GM19328 (cell line): ENCODE results near the gene CD28.
"Not testable (repeated sequence)": the region's sequence is repeated elsewhere in the genome, so short reads cannot be mapped to it uniquely, and the experiment has no call there.

ENCODE experiments used
- ATAC-seq: cut with Tn5 transposase; IDR thresholded peaks from one replicate; pipeline ENCODE4 v1.9.1; 2021; ENCODE audit warnings: mild to moderate bottlenecking, moderate library complexity; ENCODE audit not compliant: unreplicated experiment

CD28 gene

DNA sequence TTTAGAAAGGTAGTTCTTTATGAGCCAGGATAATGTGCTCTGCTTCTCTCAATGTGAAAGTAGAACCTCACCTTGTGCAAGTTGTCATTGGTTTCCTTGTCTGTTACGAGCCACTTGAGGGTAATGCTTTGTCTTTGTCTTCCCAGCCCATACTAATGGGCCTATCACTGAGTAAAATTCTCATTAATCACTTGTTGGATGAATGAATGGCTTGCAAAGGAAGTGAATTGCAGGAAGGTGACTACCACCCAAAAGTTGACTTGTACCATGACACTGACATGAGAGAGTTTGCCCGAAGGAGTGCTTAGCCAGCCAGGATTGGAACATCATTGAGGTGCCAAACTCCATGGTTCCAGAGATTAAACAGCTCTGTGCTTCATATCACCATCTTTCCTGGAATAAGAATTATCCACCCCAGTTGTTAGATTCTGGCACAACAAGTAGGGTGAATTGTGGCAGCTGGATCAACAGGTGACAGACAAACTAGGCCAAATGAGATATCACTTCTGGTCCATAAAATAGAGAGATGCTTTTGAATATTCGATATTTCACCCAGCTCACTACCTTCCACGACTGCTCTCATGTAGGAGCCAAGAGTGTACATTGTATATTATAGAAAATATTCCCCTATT is 20.5 kb upstream of the CD28 start:
- no peak for ATAC-seq

DNA sequence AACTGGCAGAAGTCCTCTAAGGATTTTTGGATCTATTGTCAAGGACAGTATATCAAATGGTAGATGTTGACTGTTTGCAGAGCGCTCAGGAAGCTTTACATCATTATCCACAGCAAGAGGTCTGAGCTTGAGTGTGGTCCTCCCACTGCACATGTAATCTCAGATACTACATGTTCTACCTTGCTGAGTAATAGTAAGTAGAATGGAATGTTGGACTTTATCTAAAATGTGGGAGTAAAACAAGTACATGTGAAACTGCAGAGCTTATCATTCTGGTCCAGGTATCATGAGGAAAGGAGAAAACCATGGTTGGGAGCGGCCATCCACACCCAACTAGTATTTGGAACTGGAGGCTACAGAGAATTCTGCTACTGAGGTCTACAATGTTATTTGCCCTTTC is 19.3 kb upstream of the CD28 start:
- no peak for ATAC-seq

DNA sequence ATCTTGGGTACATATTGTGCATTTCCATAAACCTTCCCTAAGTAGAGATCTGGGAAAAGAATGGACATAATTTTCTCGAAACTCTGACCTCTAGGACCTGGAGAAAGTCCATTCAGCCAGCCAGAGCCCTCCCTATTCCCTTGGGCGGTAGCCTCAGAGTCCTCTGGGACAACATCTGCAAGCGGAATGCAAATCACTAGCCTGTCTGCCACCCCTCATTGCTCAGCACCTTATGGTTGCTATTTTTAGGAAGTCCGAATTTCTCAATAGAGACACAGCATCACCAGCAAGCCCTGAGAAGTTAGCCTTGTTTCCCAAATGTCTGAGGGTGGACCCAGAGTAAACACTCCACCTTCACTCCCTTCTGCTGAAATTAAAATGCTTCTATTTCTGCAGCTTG is 17.6 kb upstream of the CD28 start:
- ATAC-seq = peak; percentile 79

DNA sequence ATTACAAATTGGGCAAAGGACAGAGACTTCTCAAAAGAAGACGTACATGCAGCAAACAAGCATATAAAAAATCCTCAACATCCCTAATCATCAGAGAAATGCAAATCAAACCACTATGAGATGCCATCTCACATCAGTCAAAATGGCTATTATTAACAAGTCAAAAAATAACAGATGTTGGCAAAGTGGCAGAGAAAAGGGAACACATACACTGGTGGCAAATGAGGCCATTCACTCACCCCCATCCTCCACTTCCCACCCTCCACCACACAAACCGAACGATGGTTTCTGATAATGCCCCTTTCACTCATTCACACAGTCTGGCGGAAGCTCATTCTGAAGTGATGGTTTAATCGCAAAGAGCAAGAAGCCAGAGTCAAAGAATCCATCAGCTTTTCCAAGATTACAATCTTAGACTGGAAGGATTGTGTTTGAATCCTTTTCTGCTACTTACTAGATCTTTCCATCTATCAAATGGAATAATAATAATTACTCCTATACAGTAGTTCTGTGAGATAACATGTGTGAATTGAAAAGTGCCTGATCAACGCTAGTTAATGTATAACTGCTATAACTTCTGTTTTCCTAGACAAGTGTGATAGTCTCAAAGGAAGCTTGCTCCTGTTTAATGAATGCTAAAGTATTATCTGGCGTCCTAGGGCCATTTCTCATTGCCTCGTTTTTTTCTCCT is 16.9 kb upstream of the CD28 start:
- ATAC-seq = no peak

DNA sequence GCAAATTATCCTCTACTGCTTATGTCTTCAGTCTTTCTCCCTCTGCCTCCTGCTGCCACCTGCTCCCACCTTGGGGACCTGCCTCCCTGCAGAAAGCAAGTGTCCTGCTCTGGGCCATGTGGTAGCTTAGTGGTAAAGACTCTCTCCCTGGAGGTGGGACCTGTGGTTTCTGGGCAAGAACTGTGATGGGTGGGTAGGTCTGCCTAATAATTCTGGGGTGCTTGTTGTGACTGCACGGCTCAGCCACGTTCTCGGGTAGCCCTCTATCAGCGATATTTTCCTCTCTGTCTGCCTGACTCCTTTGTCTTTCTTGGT is 16.4 kb upstream of the CD28 start:
- ATAC-seq = no peak

DNA sequence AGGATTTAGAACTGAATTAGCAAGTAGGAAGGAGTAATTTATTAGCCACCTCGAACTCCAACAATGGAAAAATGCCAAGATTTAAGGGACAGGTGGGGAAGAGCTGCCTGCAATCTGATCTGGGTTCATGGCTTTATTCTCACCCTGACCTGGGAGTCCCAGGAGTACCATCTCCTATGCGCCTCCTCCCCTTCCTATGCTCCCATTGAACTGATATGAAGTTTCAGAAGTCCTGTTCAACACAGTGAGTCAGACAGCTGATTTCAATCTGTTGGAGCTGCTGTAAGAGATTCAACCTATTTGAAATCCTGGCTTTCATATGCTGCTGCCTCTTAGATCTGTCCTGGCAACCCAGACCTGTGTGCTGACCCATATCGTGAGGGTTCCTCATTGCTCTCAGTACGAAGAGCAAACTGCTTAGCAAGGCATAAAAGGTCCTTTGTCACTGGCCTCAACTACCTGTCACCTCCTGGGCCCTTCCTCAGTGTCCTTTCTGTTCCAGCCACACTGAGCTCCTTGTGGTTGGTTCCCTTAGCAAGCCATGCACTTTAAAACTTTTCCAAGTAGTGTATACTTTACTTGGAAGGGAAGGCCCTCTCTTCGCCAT is 15.9 kb upstream of the CD28 start:
- ATAC-seq = no peak

DNA sequence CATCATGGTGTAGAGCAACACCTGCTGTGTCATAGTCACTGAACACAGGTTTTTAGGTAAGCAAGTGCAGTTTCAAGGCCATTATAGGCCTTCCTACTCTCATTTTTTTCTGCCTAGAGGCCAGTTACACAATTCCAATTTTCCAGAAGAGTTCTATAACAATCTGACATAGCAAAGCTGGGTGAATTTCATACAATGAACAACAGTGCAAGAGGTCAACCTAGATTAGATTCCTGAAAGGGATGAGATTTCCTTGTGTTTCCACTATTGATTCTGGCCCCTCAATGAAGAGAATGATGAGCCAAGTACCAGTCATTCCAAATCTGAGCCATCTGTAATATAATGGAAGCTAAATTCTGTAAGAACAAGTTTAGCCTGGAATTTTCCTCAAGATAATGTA is 15.3 kb upstream of the CD28 start:
- ATAC-seq = no peak

DNA sequence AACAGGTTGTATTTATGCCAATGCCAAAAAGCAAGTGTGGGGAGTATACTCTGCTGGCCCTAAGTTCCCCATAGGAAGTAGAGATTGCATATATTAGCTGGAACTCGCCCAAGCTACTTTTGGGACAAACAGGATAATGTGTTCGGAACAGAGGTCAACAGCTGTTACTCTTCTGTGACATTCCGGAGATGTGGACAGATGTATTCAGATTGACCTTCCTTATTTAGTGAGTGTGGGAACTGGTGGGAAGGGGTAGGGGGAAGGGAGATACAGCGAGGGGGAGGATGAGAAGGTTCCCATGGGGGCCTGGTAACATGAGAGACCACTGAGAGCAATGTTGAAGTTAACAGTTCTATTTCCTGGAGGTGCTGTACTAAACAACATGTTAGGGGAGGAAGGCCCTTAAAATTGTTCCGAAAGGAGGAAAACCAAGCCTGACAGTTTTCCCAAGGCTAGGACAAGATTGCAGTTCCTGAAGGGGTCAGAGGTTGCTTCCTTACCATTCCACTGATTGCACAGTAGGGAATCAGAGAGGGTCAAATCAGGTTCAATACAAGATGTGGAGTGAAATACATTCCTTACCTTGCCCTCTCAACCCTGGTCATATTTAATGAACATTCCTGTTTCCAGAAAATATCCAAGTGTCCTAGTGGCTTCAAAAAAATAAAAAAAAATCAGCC is 14.3 kb upstream of the CD28 start:
- ATAC-seq = no peak

DNA sequence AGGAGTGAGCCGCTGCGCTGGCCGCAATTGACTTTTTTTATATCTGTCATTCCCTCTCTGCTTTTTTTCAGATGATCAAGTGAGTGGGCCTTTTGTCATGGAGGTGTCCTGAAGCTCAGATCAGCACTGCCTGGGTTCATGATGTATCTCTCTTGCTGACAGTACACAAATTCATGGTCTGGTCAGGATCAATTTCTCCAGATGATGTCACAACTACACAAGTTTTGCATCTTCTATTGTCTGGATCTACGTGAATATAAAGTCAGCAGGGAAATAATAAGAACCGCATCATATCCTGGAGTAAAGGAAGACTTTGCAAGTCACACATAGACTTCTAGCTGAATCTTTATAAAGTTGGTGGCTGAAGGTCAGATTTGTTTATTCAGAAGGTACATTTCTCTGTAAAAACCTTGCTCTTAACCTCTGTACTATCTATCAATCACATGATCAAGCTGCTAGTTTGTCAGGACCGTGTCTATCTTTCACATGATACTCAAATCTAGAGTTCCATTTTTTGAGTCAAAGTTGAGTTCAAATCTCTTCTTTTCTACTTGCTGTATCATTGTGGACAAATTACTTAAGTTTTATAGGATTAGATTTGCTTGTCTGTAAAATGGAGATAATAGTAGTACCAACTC is 13.1 kb upstream of the CD28 start:
- ATAC-seq = no peak

DNA sequence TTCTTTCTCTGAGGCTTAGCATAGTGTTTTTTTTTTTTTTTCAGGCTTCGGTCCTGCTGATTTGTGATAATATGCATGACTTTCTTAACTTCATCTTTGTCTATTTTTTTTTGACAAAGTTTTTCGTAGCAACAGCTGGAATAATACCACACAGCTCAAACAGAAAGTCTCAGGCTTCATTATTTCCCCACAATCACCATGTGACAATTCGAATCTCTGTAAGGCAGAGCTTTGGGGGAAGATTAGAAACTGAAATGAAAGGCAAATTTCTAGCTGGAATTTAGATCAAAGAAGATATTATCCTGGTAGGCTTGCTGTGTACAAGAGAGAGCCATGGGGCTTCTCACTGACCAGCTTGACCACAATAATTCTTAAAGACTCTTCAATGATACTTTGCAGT is 12.2 kb upstream of the CD28 start:
- no peak for ATAC-seq

DNA sequence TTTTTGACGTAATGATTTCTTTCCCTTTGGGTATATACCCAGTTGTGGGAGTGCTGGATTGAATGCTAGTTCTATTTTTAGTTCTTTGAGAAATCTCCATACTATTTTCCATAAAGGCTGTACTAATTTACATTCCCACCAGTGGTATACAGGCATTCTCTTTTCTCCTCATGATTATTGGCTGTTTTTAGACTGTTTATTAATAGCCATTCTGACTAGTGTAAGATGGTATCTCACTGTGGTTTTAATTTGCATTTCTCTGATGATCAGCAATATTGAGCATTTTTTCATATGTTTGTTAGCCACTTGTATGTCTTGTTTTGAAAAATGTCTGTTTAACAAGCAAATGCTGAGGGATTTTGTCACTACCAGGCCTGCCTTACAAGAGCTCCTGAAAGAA is 9.2 kb upstream of the CD28 start:
- ATAC-seq = no peak

DNA sequence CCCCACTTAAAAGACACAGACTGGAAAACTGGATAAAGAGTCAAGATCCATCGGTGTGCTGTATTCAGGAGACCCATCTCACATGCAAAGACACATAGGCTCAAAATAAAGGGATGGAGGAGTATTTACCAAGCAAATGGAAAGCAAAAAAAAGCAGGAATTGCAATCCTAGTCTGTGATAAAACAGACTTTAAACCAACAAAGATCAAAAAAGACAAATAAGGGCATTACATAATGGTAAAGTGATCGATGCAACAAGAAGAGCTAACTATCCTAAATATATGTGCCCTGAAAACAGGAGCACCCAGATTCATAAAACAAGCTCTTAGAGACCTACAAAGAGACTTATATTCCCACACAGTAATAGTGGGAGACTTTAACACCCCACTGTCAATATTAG is 8.7 kb upstream of the CD28 start:
- ATAC-seq = not testable (repeated sequence)

DNA sequence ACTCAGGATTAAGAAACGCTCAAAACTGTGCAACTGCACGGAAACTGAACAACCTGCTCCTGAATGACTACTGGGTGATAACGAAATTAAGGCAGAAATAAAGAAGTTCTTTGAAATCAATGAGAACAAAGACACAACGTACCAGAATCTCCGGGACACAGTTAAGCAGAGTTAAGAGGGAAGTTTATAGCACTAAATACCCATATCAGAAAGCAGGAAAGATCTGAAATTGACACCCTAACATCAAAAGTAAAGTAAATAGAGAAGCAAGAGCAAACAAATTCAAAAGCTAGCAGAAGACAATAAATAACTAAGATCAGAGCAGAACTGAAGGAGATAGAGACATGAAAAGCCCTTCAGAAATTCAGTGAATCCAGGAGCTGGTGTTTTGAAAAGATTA is 8.0 kb upstream of the CD28 start:
- not testable (repeated sequence) for ATAC-seq

DNA sequence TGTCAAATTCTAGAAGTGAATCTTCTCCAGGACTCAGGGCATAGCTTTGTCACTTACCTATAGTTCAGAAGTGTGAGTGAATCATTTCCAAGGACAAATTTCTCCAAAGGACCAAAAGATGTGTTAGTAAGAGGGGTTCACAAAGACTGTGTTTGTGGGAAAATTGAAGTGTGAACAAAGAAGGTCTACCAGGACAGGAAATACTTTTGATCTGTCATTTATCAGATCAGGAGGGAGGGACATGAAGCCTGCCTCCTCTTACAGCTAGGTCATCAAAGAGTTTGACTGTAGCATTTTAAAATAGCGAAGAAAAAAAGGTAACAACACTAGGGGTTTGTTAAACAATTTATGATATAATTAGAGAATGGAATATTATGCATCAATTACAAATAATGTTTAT is 2.0 kb upstream of the CD28 start:
- ATAC-seq = no peak

DNA sequence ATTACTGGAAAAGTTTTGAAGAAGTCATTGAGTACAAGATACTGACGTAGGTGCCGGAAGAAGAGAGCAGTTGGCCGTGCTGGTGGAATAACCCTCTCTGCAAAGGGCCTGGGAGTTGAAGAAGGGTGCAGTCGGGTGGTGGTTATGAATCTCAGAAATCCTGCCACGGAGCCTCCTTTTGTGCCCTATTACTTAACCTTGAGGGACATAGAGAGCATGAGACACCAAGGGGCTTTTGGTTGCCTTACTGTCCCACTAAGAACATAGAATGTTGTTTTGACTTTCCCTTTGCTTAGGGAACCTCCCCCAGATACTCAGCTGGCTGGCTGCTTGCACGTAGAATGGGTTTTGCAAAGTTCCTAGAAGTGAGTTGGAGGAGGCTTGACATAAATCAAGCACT is 1.3 kb upstream of the CD28 start:
- no peak for ATAC-seq

DNA sequence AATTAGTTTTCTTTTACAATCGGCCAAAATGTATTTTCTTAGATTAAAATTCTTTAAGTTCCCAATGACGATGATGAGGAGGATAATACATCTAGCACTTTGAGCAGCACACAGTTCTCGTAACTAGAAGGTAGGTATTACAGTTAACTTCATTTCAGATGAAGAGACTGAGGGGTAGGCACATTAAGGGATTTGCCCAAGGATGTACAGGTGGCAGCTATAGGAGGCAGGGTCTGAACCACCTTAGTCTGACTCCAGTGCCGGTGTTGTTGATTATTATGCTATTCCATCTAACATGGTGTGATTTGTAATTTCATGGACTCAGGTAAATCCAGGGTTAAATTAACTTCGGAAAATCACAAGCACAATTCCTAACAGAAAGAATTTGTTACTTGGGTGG is 1.1 kb downstream of the CD28 start:
- no peak for ATAC-seq

DNA sequence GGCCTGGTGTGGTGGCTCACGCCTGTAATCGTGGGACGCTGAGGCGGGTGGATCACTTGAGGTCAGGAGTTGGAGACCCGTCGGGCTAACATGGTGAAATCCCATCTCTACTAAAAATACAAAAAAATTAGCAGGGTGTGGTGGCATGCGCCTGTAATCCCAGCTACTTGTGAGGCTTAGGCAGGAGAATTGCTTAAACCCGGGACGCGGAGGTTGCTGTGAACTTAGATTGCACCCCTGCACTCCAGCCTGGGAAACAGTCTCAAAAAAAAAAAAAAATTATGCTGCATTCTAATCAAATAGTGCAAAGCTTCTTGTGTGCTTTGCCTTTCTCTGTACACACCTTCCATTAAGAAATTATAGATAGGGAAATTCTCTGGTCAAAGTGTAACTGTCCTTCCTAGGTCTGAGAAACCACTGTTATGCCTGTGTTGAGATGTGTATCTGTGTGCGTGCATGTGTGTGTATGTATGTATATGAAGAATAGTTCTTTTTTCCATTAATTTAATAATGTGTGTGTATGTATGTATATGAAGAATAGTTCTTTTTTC is 2.5 kb downstream of the CD28 start:
- ATAC-seq = no peak

DNA sequence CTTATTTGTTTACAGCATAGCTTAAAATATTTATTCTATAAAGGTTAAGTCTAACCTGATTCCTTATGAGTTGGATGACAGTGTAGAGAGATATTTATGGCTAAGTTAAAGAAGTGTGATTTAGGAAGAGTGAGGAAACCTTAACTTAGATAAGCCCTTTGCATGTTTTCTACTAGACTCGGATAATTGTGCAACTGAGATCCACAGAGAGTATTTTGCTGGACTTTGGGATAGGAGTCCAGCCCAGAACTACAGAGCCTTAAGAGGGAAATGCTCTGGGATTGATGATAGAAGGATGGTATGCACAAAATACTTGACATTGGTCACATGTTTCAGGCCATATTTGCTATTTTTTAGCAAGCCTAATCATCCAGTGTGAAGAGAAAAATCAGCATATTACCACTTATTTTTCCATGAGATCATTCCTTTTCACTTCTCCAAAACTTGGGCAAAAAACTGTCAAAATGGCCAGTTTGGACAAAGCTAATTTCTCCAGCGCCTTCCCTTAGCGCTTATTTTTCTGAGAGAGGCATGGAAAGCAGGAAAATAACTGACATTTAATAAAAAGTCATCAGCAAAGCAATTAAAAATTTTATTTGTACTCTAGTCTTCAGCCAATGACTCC is 3.1 kb downstream of the CD28 start:
- no peak for ATAC-seq

DNA sequence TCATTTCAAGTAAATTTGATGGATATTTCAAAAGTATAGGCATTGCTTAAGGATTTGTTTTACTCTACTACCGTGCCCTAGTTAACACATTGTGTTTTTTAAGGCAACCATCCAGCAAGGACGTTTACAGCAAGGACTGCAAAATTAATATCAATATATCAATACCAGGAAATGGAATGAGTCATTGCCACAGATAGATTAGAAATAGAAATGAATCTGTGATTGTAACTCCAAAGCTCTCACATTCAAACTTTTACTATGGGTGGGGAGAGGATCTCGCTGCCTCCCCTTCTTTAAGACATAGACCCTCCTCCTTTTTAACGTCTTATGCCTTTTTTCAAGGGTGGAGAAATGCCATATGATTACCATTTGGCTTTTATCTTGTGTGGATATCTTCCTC is 3.8 kb downstream of the CD28 start:
- no peak for ATAC-seq

DNA sequence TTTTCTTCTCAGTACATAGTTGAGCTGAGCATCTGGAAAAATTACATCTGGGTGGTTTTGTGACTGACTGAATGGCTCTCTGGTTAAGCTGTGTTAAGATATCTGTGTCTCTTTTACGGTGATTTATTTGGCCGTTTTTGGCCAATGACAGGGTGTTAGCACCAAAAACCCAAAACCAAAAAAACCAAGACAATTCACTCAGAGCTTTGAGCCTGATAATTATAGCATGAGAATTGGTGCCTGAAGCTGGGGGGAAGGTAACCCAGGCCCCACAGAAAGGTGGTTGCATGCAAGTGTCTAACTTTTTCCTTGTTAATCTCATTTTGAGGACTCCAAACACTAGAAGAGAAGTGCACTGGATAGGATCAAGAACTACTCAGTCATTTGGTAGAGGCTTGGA is 4.5 kb downstream of the CD28 start:
- no peak for ATAC-seq

DNA sequence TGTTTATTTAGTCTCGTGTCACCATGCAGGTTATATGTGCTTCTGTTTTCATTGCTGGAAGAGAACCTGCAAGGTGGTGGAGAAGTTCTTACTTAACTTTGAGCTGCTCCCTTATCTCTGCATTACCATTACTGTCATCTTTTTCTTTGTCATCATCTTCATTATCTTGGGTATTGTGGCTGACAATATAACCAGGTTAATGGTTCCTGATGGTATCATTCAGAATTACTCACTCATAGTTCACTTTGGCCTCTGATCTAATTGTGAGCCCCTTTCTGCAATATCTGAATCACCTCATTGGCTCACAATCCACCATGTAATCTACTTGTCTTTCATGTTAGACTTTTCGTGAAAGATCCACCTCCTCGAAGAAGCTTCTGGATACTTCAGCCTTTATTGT is 5.0 kb downstream of the CD28 start:
- ATAC-seq = no peak
